Keratinocyte (primary cell): Measurements from ENCODE around the gene ACHE. TPM values are rescaled to one million over a fixed set of nuclear protein-coding genes. Genes with fewer than 3 reads are reported as not detected.
A peak's percentile ranks its signal among the peaks of the same experiment; 100 is the strongest.

ENCODE experiments used
- DNase-seq: peaks from one replicate; pipeline ENCODE4 v3.0.0-alpha.2; 2011; ENCODE audit warnings: low read depth, missing footprints, low spot score
- FAIRE-seq: peaks from 2 replicates; lab custom pipeline; 2011; peaks lifted over from hg19 to GRCh38; lab: Jason Lieb, UNC
- H2AFZ ChIP-seq: 2 replicates; pipeline ENCODE4 v1.6.0; 2012; ENCODE audit warnings: low read length, control low read depth, inconsistent platforms; ENCODE audit not compliant: control insufficient read depth
- H3K27ac ChIP-seq: 2 replicates; pipeline ENCODE4 v1.5.1; 2011; ENCODE audit warnings: low read length; ENCODE audit not compliant: control insufficient read depth, insufficient read depth
- H3K27me3 ChIP-seq: 3 replicates; pipeline ENCODE4 v1.6.0; 2011; ENCODE audit warnings: low read length; ENCODE audit not compliant: control insufficient read depth, insufficient read depth; ENCODE audit errors: extremely low read depth
- H3K36me3 ChIP-seq, 2 experiments: 2 replicates in 1 of 2; 3 replicates in 1 of 2; pipeline ENCODE4 v1.5.1; 2011; ENCODE audit warnings: low read length in 2 of 2, mild to moderate bottlenecking in 1 of 2; ENCODE audit not compliant: control insufficient read depth in 2 of 2, insufficient read depth in 2 of 2; ENCODE audit errors: extremely low read depth in 1 of 2
- H3K4me1 ChIP-seq: 3 replicates; pipeline ENCODE4 v1.5.1; 2011; ENCODE audit warnings: low read length; ENCODE audit not compliant: control insufficient read depth, insufficient read depth; ENCODE audit errors: extremely low read depth
- H3K4me2 ChIP-seq: 3 replicates; pipeline ENCODE4 v1.6.0; 2011; ENCODE audit warnings: low read depth, low read length; ENCODE audit not compliant: control insufficient read depth, insufficient read depth; ENCODE audit errors: extremely low read depth
- H3K4me3 ChIP-seq, 3 experiments: fragments of 200-600 bp in 1 of 3; sonication (generic) in 1 of 3; 2 replicates in 2 of 3; 3 replicates in 1 of 3; pipeline ENCODE4 v1.5.1; 2011 to 2016; ENCODE audit warnings: low read length in 3 of 3, mild to moderate bottlenecking in 3 of 3, control low read depth in 2 of 3, inconsistent platforms in 1 of 3, low read depth in 1 of 3, mixed read lengths in 1 of 3, mixed run types in 1 of 3, moderate library complexity in 1 of 3; ENCODE audit not compliant: control insufficient read depth in 2 of 3, insufficient read depth in 2 of 3; ENCODE audit errors: extremely low read depth in 1 of 3
- H3K79me2 ChIP-seq: 2 replicates; pipeline ENCODE4 v1.6.0; 2012; ENCODE audit warnings: low read length; ENCODE audit not compliant: control insufficient read depth, insufficient read depth
- H3K9ac ChIP-seq: 3 replicates; pipeline ENCODE4 v1.6.0; 2011; ENCODE audit warnings: low read length; ENCODE audit not compliant: control insufficient read depth, insufficient read depth; ENCODE audit errors: extremely low read depth
- H3K9me1 ChIP-seq: 3 replicates; pipeline ENCODE4 v1.6.0; 2011; ENCODE audit warnings: low read length; ENCODE audit not compliant: control insufficient read depth, insufficient read depth; ENCODE audit errors: extremely low read depth
- H3K9me3 ChIP-seq: 2 replicates; pipeline ENCODE4 v1.5.1; 2012; ENCODE audit warnings: low read depth, low read length; ENCODE audit not compliant: control insufficient read depth
- H4K20me1 ChIP-seq: 3 replicates; pipeline ENCODE4 v1.6.0; 2011; ENCODE audit warnings: low read length; ENCODE audit not compliant: control insufficient read depth, insufficient read depth; ENCODE audit errors: extremely low read depth
- EZH2 ChIP-seq: IDR thresholded peaks from one replicate; pipeline ENCODE4 v1.6.1; 2012; ENCODE audit warnings: inconsistent platforms, mild to moderate bottlenecking, low read length, moderate library complexity
- dilution Hi-C: fragments of 300-500 bp; cut with MboI; formaldehyde crosslinking; loops from one replicate; pipeline ENCODE4 v1.7.0; 2020; ENCODE audit warnings: low sequenced_read_pairs; ENCODE audit not compliant: extremely low pct_ligation_motif_present
- polyA plus RNA-seq, 5 experiments: library from polyadenylated mRNA; depleted of rRNA in 3 of 5; stranded (reverse) in 3 of 5; stranded (forward) in 1 of 5; unstranded in 1 of 5; fragments of >200 nt; gene quantifications; 1 replicate in 1 of 5; 2 replicates in 3 of 5; 3 replicates in 1 of 5; pipeline versions ENCODE4 v1.2.1 to v1.2.3, GENCODE V29; 2011 to 2012; ENCODE audit warnings: missing spikeins in 2 of 5, low read depth in 1 of 5, low replicate concordance in 1 of 5
- TF ChIP-seq, protein P1 (sequence below), 3 experiments: IDR thresholded peaks in 1 of 3; conservative IDR thresholded peaks in 1 of 3; optimal IDR thresholded peaks in 1 of 3; 2 replicates in 2 of 3; 3 replicates in 1 of 3; pipeline versions ENCODE3 to v1.5.1; 2011; ENCODE audit warnings: low read length in 3 of 3, mild to moderate bottlenecking in 3 of 3, moderate library complexity in 2 of 3, control low read depth in 1 of 3, inconsistent platforms in 1 of 3; ENCODE audit not compliant: insufficient read depth in 2 of 3; ENCODE audit errors: extremely low read depth in 1 of 3

The ACHE gene
- polyA plus RNA-seq, 1 donor (not counting 4 experiments of a cell fraction or from before 2014, with no cell fraction given), result 0.07 TPM

DNA sequence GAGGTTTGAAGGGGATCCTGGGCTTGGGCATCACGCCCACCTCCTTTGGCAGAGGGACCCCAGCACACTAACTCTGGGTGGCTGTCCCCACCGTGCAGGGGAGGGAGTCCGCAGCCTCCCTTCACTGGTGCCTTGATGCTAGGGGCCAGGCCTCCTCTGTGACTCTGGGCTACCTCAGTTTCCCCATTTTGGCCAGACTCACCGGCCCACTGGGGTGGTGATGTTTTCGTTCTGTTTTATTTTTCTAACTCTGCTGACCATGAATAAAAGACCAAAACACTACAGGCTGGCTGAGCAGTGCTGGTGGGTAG lies 29.0 kb downstream of the ACHE start:
- Histone ChIP-seq H3K27me3 (no peaks in the 10 kb centered on the region), H3K4me1 (peaks cover 30% of the 10 kb centered on the region), H3K4me3 (peak overlapping the region; percentile 89 to 97 (median 95)), H3K4me2 (peak overlapping the region; percentile 95), H3K36me3 (peaks cover 16 to 27% of the 10 kb centered on the region in 2 experiments), H3K9me3 (no peaks in the 10 kb centered on the region), H3K79me2 (peaks cover 44% of the 10 kb centered on the region), H3K9ac (peak overlapping the region; percentile 99), H3K9me1 (no peaks in the 10 kb centered on the region), H2AFZ (no peak overlapping the region), H3K27ac (peak overlapping the region; percentile 95), H4K20me1 (no peaks in the 10 kb centered on the region)
- dilution Hi-C loops, result no loop called here
- DNase-seq (no peak), FAIRE-seq (no peak)
- no peak for TF ChIP-seq EZH2
- TF ChIP-seq, protein P1, sequence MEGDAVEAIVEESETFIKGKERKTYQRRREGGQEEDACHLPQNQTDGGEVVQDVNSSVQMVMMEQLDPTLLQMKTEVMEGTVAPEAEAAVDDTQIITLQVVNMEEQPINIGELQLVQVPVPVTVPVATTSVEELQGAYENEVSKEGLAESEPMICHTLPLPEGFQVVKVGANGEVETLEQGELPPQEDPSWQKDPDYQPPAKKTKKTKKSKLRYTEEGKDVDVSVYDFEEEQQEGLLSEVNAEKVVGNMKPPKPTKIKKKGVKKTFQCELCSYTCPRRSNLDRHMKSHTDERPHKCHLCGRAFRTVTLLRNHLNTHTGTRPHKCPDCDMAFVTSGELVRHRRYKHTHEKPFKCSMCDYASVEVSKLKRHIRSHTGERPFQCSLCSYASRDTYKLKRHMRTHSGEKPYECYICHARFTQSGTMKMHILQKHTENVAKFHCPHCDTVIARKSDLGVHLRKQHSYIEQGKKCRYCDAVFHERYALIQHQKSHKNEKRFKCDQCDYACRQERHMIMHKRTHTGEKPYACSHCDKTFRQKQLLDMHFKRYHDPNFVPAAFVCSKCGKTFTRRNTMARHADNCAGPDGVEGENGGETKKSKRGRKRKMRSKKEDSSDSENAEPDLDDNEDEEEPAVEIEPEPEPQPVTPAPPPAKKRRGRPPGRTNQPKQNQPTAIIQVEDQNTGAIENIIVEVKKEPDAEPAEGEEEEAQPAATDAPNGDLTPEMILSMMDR (optimal IDR thresholded peaks at IDR 0.05 in 1 of 3, IDR thresholded peaks at IDR 0.05 in 1 of 3, conservative IDR thresholded peaks at IDR 0.05 in 1 of 3; ENCODE audit: extremely low read depth in 1 of 3, insufficient read depth in 2 of 3, low read length in 3 of 3), result no peak

DNA sequence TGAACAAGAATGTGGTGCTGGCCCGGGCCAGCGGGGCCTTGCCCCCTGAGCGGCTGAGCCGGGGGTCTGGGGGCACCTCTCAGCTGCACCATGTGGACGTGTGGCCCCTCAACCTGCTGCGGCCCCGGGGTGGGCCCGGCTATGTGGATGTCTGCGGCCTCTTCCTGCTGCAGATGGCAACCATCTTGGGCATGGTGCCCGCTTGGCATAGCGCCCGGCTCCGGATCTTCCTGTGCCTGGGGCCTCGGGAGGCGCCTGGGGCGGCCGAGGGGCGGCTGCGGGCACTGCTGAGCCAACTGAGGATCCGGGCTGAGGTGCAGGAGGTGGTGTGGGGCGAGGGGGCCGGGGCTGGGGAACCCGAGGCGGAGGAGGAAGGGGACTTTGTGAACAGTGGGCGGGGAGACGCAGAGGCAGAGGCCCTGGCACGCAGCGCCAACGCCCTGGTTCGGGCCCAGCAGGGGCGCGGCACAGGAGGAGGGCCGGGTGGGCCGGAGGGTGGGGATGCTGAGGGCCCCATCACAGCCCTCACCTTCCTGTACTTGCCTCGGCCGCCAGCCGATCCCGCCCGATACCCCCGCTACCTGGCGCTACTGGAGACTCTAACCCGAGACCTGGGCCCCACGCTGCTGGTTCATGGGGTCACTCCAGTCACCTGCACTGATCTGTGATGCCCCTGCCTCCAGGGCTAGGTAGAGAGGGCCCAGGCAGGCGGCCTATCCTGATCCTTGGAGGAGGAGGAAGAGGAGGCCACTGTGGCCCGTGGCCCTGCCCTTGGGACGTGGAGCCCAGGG lies 29.6 kb downstream of the ACHE start:
- H3K79me2 ChIP-seq, result peaks cover 38% of the 10 kb centered on the region
- no peak overlapping the region for H2AFZ ChIP-seq

More for the DNA sequence above, 29.6 kb downstream of the ACHE start:
- Histone ChIP-seq H3K36me3 (peaks cover 11 to 27% of the 10 kb centered on the region in 2 experiments), H3K9me1 (no peaks in the 10 kb centered on the region), H3K9ac (peak overlapping the region; percentile 99), H3K9me3 (no peaks in the 10 kb centered on the region), H3K4me1 (peaks cover 30% of the 10 kb centered on the region), H3K4me3 (peak overlapping the region; percentile 89 to 97 (median 95)), H3K4me2 (peak overlapping the region; percentile 95), H3K27ac (peak overlapping the region; percentile 95), H4K20me1 (no peaks in the 10 kb centered on the region), H3K27me3 (no peaks in the 10 kb centered on the region)
- dilution Hi-C loops, result no loop called here
- no peak for DNase-seq
- no peak for TF ChIP-seq EZH2
- TF ChIP-seq, protein P1 (optimal IDR thresholded peaks at IDR 0.05 in 1 of 3, IDR thresholded peaks at IDR 0.05 in 1 of 3, conservative IDR thresholded peaks at IDR 0.05 in 1 of 3; ENCODE audit: extremely low read depth in 1 of 3, insufficient read depth in 2 of 3, low read length in 3 of 3), result no peak
- no peak for FAIRE-seq
